Astrocyte of the cerebellum (primary cell): ENCODE data around the gene SNX14.

Experiments used
- DNase-seq: peaks from one replicate; pipeline ENCODE4 v3.0.0-alpha.2; 2011; ENCODE audit warnings: low read depth
- H3K4me3 ChIP-seq: 2 replicates; pipeline ENCODE4 v1.5.1; 2011; ENCODE audit warnings: mild to moderate bottlenecking, low read depth, low read length, moderate library complexity
- CTCF ChIP-seq: IDR thresholded peaks from 2 replicates; pipeline ENCODE4 v1.5.1; 2012; ENCODE audit warnings: low read length, low read depth, moderate library complexity, mild to moderate bottlenecking; ENCODE audit errors: missing control alignments
- in situ Hi-C: cut with HindIII; loops from 2 replicates; pipeline ENCODE4 v1.10.0; 2017; ENCODE audit warnings: low sequenced_read_pairs

Gene SNX14

DNA sequence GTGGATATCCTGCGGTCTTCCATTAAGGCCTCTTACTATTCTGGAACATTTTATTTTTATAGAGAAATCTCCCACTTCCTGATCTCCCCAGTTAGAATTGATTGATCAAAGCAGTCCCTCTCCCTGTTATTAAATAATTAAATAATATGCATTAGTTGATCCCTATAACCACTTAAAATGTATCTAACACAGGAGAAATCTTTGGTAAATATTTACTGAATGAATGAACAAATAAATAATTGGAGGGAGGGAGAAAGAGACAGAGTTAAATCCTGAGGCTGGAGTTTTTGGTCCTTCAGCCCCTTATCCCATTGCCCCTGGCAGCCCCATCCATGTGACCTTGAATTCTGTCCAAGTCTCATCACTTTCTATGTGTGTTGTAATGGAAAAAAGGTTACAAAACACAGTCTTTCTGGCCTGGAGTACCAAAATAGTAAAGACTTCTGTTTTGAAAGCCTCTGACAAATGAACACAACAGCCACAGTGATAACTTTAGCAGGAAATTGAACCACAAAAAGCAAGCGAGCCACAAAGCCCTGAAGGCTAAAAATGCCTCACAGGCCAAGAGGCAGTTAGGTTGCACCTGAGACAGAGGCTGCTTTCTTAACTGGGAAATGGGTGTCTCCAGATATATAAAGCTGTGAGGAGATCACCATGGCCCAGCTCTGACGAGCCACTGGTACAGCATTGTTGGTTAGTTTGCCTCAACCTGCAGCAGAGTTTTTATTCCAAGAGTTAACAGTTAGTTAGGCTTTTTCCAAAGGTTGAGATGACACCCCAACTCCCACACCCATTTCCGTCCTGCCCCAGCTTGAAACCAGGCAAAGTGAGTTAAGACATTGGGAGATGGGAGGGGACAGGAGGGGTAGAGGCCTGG is 132.5 kb downstream of the SNX14 start:
- DNase-seq: no peak
- in situ Hi-C loops: no loop called here
- no peak for TF ChIP-seq CTCF
- H3K4me3 ChIP-seq: no peak overlapping the region

DNA sequence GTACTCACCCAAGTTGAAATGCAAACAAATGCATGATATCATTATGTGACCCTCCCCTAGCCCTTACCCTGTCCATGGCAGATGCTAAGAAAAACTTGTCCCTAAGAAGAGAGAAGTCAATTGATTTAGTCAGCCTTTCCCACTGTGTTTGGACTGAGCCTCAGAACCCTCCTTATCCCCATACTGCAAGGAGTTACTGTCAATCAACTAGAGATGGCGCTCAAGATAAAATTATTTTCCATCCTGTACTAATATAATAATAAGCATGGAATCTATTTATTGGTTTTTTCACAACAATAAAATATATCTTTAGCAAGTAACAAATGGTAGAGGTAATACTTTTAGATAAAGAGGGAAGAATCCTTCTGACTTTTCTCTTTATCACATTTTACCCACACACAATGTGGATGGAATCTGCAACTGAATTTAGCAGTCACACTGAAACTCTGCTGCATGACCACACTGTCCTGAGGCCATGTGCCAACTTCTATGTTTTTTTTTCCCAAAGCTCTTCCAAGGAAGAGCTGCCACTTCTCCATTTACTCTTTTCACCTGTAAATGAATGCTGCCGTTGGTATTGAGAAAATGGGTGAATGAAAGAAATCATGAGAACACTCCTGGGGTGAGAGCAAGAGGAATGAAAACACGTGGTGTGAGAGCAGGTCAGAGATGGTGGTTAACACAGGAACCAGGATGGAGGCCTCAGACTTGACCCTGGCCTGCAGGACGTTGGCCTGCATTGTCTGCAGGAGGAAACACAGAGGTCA is 133.3 kb downstream of the SNX14 start:
- DNase-seq: no peak
- TF ChIP-seq CTCF: no peak
- H3K4me3 ChIP-seq: no peak overlapping the region
- in situ Hi-C loops: no loop called here

- in situ Hi-C loops: loop anchor here (5.0 kb wide), 1 partner anchor 107 kb away; no protein-coding TSS in a partner anchor
- DNase-seq: peak; percentile 95
- TF ChIP-seq CTCF: no peak
- H3K4me3 ChIP-seq: no peak overlapping the region
Measured at GRCh38 chr6:85459224-85459901, 134.3 kb downstream of the SNX14 start.

GRCh38 chr6:85458782-85459181 is 134.9 kb downstream of the SNX14 start:
- in situ Hi-C loops: loop anchor here (5.0 kb wide), 1 partner anchor 106 kb away; no protein-coding TSS in a partner anchor
- no peak overlapping the region for H3K4me3 ChIP-seq
- DNase-seq: peak; percentile 58
- TF ChIP-seq CTCF: no peak

DNA sequence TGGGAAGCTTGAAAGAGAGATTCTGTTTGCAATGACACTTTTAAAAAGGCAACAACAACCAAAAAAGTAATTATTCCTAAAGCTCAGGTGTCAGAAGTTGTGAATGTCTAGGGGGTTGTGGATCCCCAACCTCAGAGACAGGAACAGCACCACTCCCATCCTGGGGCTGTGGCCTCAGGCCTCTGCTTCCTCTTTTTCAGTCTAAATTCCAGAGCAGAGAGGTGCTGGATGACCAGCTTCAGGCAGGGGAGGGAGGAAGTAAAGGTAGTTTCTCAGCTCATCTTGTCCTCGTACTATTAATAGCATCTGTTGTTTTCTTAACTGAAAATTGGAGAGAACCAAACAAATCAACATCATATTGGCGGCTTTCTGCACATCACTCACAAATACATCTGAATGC is 135.5 kb downstream of the SNX14 start:
- in situ Hi-C loops: loop anchor here (5.0 kb wide), 1 partner anchor 106 kb away; no protein-coding TSS in a partner anchor
- H3K4me3 ChIP-seq: no peak overlapping the region
- no peak for TF ChIP-seq CTCF
- no peak for DNase-seq

DNA sequence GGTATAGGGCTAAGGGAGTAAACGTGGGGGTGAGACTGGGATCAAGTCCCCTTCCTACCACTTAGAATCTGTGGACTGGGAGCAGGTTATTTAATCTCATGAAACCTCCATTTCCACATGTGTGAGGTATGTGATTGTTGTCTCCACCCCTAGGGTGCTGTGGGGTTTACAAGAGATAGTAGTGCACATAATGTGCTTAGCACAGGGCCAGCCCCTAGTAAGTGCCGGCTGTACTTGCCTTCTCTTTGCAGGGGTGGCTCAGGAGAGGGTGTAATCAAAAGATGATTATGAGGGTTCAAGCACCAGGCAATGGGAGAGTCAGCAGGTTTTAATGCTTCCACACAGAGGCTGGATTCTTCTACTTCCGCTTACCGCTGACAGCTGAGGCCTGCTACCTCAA is 136.9 kb downstream of the SNX14 start:
- DNase-seq: no peak
- TF ChIP-seq CTCF: no peak
- H3K4me3 ChIP-seq: no peak overlapping the region
- in situ Hi-C loops: loop anchor here (5.0 kb wide), 1 partner anchor 104 kb away; no protein-coding TSS in a partner anchor
